ENCODE results near the gene ATP5PD.

GRCh38 chr17:74999523-74999922 is 47.2 kb downstream of the ATP5PD start:
- no peak for TF ChIP-seq CTCF (IDR thresholded peaks at IDR 0.05; ENCODE audit: borderline replicate concordance, extremely low read depth, low read length, poor library complexity, severe bottlenecking)
- no peak for TF ChIP-seq EZH2 (IDR thresholded peaks at IDR 0.05; ENCODE audit: borderline replicate concordance, low read depth, low read length, severe bottlenecking)
